Fibroblast of pulmonary artery (primary cell): ENCODE data around the gene LMTK3.

Source experiments
- DNase-seq: peaks from one replicate; pipeline ENCODE4 v3.0.0-alpha.2; 2010; ENCODE audit warnings: low read depth
- H3K4me3 ChIP-seq: replicated peaks from 2 replicates; pipeline ENCODE4 v1.5.1; 2011; ENCODE audit warnings: low read depth, mild to moderate bottlenecking, control low read depth, low read length, moderate library complexity
- CTCF ChIP-seq: IDR thresholded peaks from 2 replicates; pipeline ENCODE4 v1.5.1; 2011; ENCODE audit warnings: mild to moderate bottlenecking, control low read depth, low read length, inconsistent platforms; ENCODE audit errors: missing control alignments

The LMTK3 gene

DNA sequence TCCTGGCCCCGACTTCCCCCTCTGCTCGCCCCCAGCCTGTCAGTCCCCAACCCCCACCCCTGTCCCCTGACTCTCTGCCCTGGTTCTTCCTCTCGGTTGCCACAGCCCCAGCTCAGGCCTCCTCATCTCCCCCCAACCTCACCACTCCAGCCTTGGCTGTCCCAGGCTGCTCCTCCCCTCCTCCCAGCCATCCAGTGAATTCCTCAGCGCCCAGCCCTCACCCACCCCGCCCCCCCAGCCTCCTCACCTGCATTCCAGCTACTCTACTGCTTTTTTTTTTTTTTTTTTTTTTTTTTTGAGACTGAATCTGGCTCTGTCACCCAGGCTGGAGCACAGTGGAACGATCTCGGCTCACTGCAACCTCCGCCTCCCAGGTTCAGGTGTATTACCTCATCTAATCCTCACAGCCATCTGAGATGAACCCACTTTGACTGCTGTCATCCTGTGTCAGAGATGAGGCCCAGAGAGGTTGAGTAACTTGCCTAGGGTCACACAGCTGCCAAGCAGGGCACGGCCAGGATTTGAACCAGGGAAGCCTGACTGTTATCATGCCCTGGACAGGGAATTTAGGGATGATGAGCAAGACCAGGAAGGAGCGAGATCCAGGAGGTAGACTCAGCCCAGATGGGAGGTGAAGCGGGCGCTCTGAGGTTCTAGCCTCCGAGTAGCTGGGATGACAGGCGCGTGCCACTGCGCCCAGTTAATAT lies 42.9 kb upstream of the LMTK3 start:
- no peak for TF ChIP-seq CTCF
- no peak for DNase-seq
- no peak overlapping the region for H3K4me3 ChIP-seq

DNA sequence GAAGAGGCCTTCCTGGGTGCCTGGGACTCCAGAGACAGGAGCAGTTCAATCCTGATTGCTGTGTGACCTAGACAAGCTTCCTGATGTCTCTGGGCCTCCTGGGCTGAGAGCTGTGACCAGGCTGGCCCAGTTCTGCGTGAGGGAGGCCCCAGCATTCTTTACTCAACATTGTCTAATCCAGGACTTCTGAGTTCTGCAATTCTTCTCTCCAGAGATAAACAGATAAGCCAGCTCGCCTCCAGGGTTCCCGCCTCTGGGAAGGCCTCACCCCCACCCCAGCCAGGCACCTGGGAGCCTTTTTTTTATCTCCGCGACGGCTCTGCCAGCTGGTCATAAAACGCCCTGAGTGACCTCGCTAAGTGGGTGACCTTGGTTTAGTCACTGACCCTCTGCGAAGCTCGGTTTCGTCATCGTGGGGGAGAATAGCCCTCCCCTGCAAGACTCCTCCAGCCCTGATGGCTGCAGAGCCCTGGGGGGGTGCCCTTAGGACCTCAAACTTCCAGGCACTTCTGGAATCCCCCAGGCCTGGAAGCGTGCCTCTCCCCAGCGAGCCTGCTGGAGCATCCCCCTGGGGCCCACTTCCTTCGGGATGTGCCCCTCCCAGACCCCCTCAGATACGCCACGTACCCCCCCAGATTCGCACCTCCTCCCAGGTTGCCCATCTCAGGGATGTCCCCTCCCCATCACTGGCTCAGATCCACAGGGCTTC lies 42.2 kb upstream of the LMTK3 start:
- no peak overlapping the region for H3K4me3 ChIP-seq
- no peak for TF ChIP-seq CTCF
- peak; percentile 70 for DNase-seq

DNA sequence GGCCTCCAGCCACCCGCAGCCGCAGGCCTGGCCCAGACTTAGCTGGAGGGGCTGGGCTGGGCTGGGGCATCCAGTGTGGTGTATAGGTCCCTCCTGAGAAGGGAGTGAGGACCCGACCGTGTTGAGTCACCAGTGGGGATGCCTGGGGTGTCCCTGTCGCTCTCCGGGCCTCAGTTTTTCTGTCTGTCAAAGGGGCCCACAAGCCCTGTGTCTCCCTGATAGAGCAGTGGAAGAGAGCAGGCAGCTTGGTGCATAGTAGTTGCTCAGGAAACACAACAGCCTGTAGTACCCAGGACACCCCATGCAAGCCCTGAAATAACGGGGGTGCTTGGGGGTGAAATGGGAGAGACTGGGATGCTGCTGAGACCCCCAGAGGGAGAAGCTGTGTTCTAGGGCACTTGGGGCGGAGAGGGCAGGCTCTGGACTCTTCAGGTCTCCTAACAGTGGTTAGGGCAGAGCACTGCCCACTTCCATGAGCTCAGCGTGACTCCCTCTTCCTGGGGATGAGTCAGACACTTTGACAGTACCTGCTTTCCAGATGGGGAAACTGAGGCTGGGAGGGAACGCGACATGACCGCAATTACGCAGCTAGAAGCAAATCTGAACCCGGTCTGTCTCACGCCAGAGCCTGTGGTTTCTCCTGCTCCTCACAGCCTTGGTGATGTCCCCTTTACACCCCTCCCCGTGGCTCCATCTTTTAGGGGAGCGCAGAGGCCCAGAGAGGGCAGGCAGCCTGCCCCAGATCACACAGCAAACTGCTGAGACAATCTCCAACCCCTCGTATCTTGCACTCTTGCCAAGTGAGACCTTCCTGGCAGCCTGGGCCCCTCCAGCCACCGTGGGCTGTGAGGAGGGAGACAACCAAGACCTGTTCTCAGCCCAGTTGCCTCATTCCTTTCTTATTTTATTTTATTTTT lies 41.0 kb upstream of the LMTK3 start:
- no peak overlapping the region for H3K4me3 ChIP-seq
- DNase-seq, result no peak
- TF ChIP-seq CTCF, result no peak

- no peak for TF ChIP-seq CTCF
- no peak within 1 kb of the TSS for H3K4me3 ChIP-seq
- no peak for DNase-seq
Measured at GRCh38 chr19:48551437-48552302, 40.0 kb upstream of the LMTK3 start, which contains the start of gene SULT2B1. SULT2B1 (plus strand) TSS chr19:48552172; CDS start chr19:48552253, 81 bp downstream.

GRCh38 chr19:48549380-48549779 lies 37.7 kb upstream of the LMTK3 start:
- no peak for DNase-seq
- TF ChIP-seq CTCF, result no peak

More at GRCh38 chr19:48549380-48549779, 37.7 kb upstream of the LMTK3 start:
- H3K4me3 ChIP-seq, result no peak overlapping the region
